K562 (cell line): ENCODE data around the gene DYNC2H1. TPM values are rescaled to one million over a fixed set of nuclear protein-coding genes. Genes with fewer than 3 reads are reported as not detected.

Source experiments
- COPS2 ChIP-seq: fragments of 450-650 bp; conservative IDR thresholded peaks from 2 replicates; pipeline ENCODE4 v1.6.1; 2016; ENCODE audit warnings: mild to moderate bottlenecking, moderate library complexity
- DPF2 ChIP-seq: fragments of 450-650 bp; IDR thresholded peaks from 2 replicates; pipeline ENCODE4 v1.6.1; 2016
- GTF2A2 ChIP-seq: IDR thresholded peaks from 2 replicates; pipeline ENCODE4 v1.6.1; 2016; ENCODE audit warnings: mild to moderate bottlenecking, missing genetic modification characterization, missing compliant biosample characterization
- HCFC1 ChIP-seq: IDR thresholded peaks from 2 replicates; pipeline ENCODE4 v1.6.1; 2012; ENCODE audit warnings: low read depth, low read length, improper control_type of control experiment
- IFI16 ChIP-seq: fragments of 250-450 bp; sonication (Bioruptor Pico); IDR thresholded peaks from 2 replicates; pipeline ENCODE4 v2.1.2; 2022; ENCODE audit warnings: mild to moderate bottlenecking, inconsistent platforms
- IRF9 ChIP-seq: fragments of 450-650 bp; IDR thresholded peaks from 2 replicates; pipeline ENCODE4 v1.6.1; 2016; ENCODE audit warnings: missing biosample characterization, missing genetic modification characterization
- KDM5B ChIP-seq: fragments of 200-600 bp; sonication (generic); IDR thresholded peaks from 2 replicates; pipeline ENCODE4 v1.6.1; 2012; ENCODE audit warnings: low read depth, mild to moderate bottlenecking, moderate library complexity, low read length, control low read depth, inconsistent platforms; ENCODE audit not compliant: insufficient replicate concordance
- MAFF ChIP-seq: IDR thresholded peaks from 2 replicates; pipeline ENCODE4 v1.6.1; 2012; ENCODE audit warnings: low read length, improper control_type of control experiment
- PKNOX1 ChIP-seq: fragments of 450-650 bp; IDR thresholded peaks from 2 replicates; pipeline ENCODE4 v1.6.1; 2016
- POLR2AphosphoS5 ChIP-seq: IDR thresholded peaks from 2 replicates; pipeline ENCODE4 v1.6.1; 2011; ENCODE audit warnings: mild to moderate bottlenecking, low read depth, low read length, moderate library complexity; ENCODE audit not compliant: control insufficient read depth, insufficient read depth
- TAF7 ChIP-seq: fragments of 450-650 bp; IDR thresholded peaks from 2 replicates; pipeline ENCODE4 v1.6.1; 2016; ENCODE audit warnings: missing genetic modification characterization, missing compliant biosample characterization
- TARDBP ChIP-seq: fragments of 450-650 bp; IDR thresholded peaks from 2 replicates; pipeline ENCODE4 v1.6.1; 2016
- ZBTB17 ChIP-seq: fragments of 450-650 bp; formaldehyde crosslinking; IDR thresholded peaks from 2 replicates; pipeline ENCODE4 v1.4.0; 2020; ENCODE audit warnings: mild to moderate bottlenecking
- ZBTB26 ChIP-seq: fragments of 450-650 bp; formaldehyde crosslinking; IDR thresholded peaks from 2 replicates; pipeline ENCODE4 v1.4.0; 2022; ENCODE audit warnings: missing genetic modification characterization
- ZNF124 ChIP-seq: sonication (generic); formaldehyde crosslinking; IDR thresholded peaks from 2 replicates; pipeline ENCODE4 v1.8.1; 2022; ENCODE audit warnings: missing genetic modification reagents
- ZNF239 ChIP-seq: fragments of 250-450 bp; sonication (Bioruptor Pico); IDR thresholded peaks from 2 replicates; pipeline ENCODE4 v1.4.0; 2020; ENCODE audit warnings: mild to moderate bottlenecking
- ZNF280A ChIP-seq: fragments of 450-650 bp; IDR thresholded peaks from 2 replicates; pipeline ENCODE4 v1.6.1; 2018; ENCODE audit warnings: mild to moderate bottlenecking, low read depth; ENCODE audit not compliant: partially characterized antibody
- ZNF316 ChIP-seq: fragments of 450-650 bp; IDR thresholded peaks from 2 replicates; pipeline ENCODE4 v1.6.1; 2016
- ZNF639 ChIP-seq, 2 experiments: fragments of 200-800 bp in 1 of 2; sonication (Bioruptor generic) in 1 of 2; sonication (generic) in 1 of 2; formaldehyde crosslinking in 1 of 2; IDR thresholded peaks in 1 of 2; conservative IDR thresholded peaks in 1 of 2; 2 replicates each; pipeline versions ENCODE4 v1.5.0 to v1.6.1; 2016 to 2020; ENCODE audit warnings: missing compliant biosample characterization in 1 of 2, missing genetic modification characterization in 1 of 2, missing genetic modification reagents in 1 of 2
- ZNF699 ChIP-seq: fragments of 250-450 bp; sonication (Bioruptor Pico); IDR thresholded peaks from 2 replicates; pipeline ENCODE4 v1.8.0; 2021; ENCODE audit warnings: mild to moderate bottlenecking, moderate library complexity; ENCODE audit not compliant: insufficient replicate concordance
- polyA plus RNA-seq, 8 experiments: library from polyadenylated mRNA; depleted of rRNA in 4 of 8; stranded (reverse) in 5 of 8; unstranded in 3 of 8; fragments of >200 nt; fragmentation: Nextera tagmentation in 2 of 8; fragmentation: Illumina TruSeq in 1 of 8; extraction: Ambion mirVana in 2 of 8; extraction: Trizol in 1 of 8; gene quantifications; 2 replicates each; pipeline versions ENCODE4 v1.2.1 to v1.2.3, GENCODE V29; 2011 to 2014; ENCODE audit warnings: inconsistent platforms in 1 of 8, missing spikeins in 1 of 8
- total RNA-seq, 7 experiments: library from RNA; depleted of rRNA in 6 of 7; stranded (reverse); fragments of >200 nt in 6 of 7; fragmentation: Illumina TruSeq in 2 of 7; extraction: Trizol in 2 of 7; gene quantifications; 2 replicates each; pipeline versions ENCODE4 v1.2.1 to v1.2.3, GENCODE V29; 2011 to 2021; ENCODE audit warnings: low replicate concordance in 1 of 7

Gene DYNC2H1
- total and polyA plus RNA-seq, 9 of the 15 experiments (the other 6 are each of a cell fraction or from before 2014, with no cell fraction given), result 0.08 to 0.64 (median 0.20) TPM

GRCh38 chr11:103091801-103092524, 17.3 kb upstream of the DYNC2H1 start, which contains the start of gene DCUN1D5 (continued):
- TF ChIP-seq ZBTB26 (CRISPR knock-in tag) (no peak), ZNF280A (no peak), PKNOX1 (peak; percentile 84), HCFC1 (peak; percentile 72), MAFF (0 out of 2 replicates have a peak, but pooled peaks have one; percentile 1), ZNF699 (CRISPR knock-in tag) (no peak), IFI16 (CRISPR knock-in tag) (no peak), ZNF316 (0 out of 2 replicates have a peak, but pooled peaks have one; percentile 21), ZNF239 (no peak), ZNF639 (CRISPR knock-in tag; conservative IDR thresholded peaks at IDR 0.05 in 1 of 2, IDR thresholded peaks at IDR 0.05 in 1 of 2) (peak in 1 of 2 experiments; percentile 98; a peak in 2 of 4 replicates), COPS2 (no peak), ZNF124 (CRISPR knock-in tag) (no peak), TARDBP (no peak), IRF9 (tag) (peak; percentile 89), KDM5B (peak; percentile 95), ZBTB17 (CRISPR knock-in tag) (0 out of 2 replicates have a peak, but pooled peaks have one; percentile 28), POLR2AphosphoS5 (peak; percentile 82), DPF2 (0 out of 2 replicates have a peak, but pooled peaks have one; percentile 7), GTF2A2 (no peak), TAF7 (tag) (peak; percentile 39)
